Chondrocyte (in vitro differentiated cells): ENCODE measurements around the gene COA6. TPM values are rescaled to one million over a fixed set of nuclear protein-coding genes. Genes with fewer than 3 reads are reported as not detected.
A peak's percentile ranks its signal among the peaks of the same experiment; 100 is the strongest.

Source experiments
- DNase-seq: peaks from one replicate; pipeline ENCODE4 v3.0.0; 2021; ENCODE audit warnings: mixed read lengths, low spot score
- H3K27ac Mint-ChIP-seq: one replicate; pipeline ENCODE4 v1.8.0; 2021; ENCODE audit warnings: mild to moderate bottlenecking, moderate library complexity, mixed read lengths; ENCODE audit not compliant: unreplicated experiment
- H3K27me3 Mint-ChIP-seq: 2 replicates; pipeline ENCODE4 v1.8.0; 2021; ENCODE audit warnings: low read depth, mixed read lengths
- H3K36me3 Mint-ChIP-seq: 2 replicates; pipeline ENCODE4 v1.8.0; 2021; ENCODE audit warnings: low read depth, mixed read lengths
- H3K4me1 Mint-ChIP-seq: 2 replicates; pipeline ENCODE4 v1.8.0; 2021; ENCODE audit warnings: low read depth, mild to moderate bottlenecking, mixed read lengths
- H3K4me3 Mint-ChIP-seq: one replicate; pipeline ENCODE4 v1.8.0; 2021; ENCODE audit warnings: mild to moderate bottlenecking, moderate library complexity, mixed read lengths; ENCODE audit not compliant: unreplicated experiment
- H3K9me3 Mint-ChIP-seq: 2 replicates; pipeline ENCODE4 v1.8.0; 2021; ENCODE audit warnings: low read depth, mixed read lengths
- total RNA-seq: library from RNA; stranded (reverse); gene quantifications from 3 replicates; pipeline ENCODE4 v1.2.1, GENCODE V29; 2021
- TF ChIP-seq, protein P1 (sequence below): fragments of 200-600 bp; sonication (generic); IDR thresholded peaks from 2 replicates; pipeline ENCODE4 v1.5.0; 2021; ENCODE audit warnings: antibody characterized with exemption, mild to moderate bottlenecking, moderate library complexity

Gene COA6
- total RNA-seq, 1 donor from 2014 or later = 16.1 TPM

DNA sequence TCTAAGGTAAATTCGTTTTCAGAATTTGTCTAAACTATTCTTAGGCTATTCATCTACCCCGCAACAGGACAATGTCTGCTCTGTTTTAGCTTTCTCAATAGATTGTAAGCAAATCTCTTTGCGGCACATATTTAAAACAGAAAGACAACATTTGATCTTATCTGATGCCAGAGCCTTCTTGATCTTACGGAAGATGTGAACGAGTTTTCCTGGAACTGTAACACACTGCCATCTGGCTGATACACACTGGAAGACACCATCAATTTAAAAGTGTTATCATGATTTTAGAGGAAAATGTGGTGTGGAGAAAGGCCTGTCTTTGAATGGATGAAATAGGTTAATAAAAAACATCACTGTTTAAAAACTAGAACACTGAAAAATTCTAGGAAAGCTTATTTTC, 36.1 kb downstream of the COA6 start:
- Mint-ChIP-seq H3K27me3 (no peaks in the 10 kb centered on the region), H3K4me3 (no peak overlapping the region), H3K27ac (no peak overlapping the region), H3K4me1 (no peaks in the 10 kb centered on the region), H3K9me3 (no peaks in the 10 kb centered on the region), H3K36me3 (peaks cover 12% of the 10 kb centered on the region)
- no peak for DNase-seq
- TF ChIP-seq, protein P1, sequence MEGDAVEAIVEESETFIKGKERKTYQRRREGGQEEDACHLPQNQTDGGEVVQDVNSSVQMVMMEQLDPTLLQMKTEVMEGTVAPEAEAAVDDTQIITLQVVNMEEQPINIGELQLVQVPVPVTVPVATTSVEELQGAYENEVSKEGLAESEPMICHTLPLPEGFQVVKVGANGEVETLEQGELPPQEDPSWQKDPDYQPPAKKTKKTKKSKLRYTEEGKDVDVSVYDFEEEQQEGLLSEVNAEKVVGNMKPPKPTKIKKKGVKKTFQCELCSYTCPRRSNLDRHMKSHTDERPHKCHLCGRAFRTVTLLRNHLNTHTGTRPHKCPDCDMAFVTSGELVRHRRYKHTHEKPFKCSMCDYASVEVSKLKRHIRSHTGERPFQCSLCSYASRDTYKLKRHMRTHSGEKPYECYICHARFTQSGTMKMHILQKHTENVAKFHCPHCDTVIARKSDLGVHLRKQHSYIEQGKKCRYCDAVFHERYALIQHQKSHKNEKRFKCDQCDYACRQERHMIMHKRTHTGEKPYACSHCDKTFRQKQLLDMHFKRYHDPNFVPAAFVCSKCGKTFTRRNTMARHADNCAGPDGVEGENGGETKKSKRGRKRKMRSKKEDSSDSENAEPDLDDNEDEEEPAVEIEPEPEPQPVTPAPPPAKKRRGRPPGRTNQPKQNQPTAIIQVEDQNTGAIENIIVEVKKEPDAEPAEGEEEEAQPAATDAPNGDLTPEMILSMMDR = peak; percentile 33

DNA sequence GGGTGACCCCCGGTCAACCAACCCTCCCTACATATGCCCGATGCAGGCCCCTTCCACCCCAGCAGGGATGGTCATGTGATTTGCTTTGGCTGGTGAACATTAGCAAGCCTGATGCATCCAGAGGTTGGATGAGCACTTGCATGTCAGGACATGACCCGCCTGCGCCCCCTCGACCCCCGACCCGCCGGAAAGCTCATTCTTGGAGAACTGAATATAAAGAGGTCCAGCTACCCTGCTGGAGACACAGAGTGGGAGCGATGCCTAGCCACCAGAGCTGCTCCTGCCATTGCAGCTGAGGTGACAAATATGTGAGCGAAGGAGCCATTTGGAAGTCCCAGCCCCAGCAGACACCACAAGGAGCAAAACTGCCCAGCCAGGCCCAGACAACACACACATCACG, 39.6 kb downstream of the COA6 start:
- Mint-ChIP-seq H3K9me3 (no peaks in the 10 kb centered on the region), H3K36me3 (peaks cover 15% of the 10 kb centered on the region), H3K27ac (no peak overlapping the region), H3K4me3 (no peak overlapping the region), H3K4me1 (no peaks in the 10 kb centered on the region), H3K27me3 (no peaks in the 10 kb centered on the region)
- TF ChIP-seq, protein P1 = no peak
- DNase-seq = no peak

DNA sequence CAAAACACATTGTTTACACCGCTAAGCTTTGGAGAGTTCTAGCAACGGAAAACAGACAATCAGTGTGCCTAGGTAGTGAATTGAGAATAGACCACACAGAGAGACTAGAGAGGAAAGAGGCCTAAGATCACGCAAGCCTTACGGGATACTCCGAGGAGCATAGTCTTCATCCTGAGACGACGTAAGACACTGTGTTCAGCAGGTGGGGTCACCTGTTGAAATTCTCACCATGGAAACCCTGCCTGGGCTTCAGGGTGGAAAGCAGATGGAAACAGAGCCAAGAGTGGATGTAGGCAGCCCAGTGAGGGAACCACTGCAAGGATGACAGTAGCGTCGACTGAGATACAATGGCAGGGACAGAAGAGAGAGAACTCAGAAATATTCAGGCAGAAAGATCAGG, 40.2 kb downstream of the COA6 start:
- TF ChIP-seq, protein P1 = no peak
- Mint-ChIP-seq H3K4me1 (no peaks in the 10 kb centered on the region), H3K9me3 (no peaks in the 10 kb centered on the region), H3K36me3 (peaks cover 16% of the 10 kb centered on the region), H3K27me3 (no peaks in the 10 kb centered on the region), H3K27ac (no peak overlapping the region), H3K4me3 (no peak overlapping the region)
- DNase-seq = no peak

DNA sequence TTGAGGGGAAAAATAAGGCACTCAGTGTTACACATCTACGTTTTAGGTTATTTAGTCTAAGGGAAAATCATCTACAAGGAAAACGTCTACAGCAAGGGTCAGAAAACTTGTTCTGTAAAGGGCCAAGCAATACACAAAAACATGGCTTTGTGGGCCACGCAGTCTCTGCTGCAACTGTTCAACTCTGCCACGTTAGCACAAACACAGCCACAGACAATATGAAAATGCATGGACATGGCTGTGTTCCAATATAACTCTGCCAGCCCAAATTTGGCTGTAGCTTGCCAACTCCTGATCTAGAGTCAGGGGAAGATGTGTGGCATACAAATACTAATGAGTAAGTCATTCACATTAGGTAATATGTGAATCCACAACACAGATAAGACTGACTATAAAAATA, 40.7 kb downstream of the COA6 start:
- H3K27ac Mint-ChIP-seq = no peak overlapping the region
- no peaks in the 10 kb centered on the region for H3K4me1 Mint-ChIP-seq
- peaks cover 15% of the 10 kb centered on the region for H3K36me3 Mint-ChIP-seq
- no peak overlapping the region for H3K4me3 Mint-ChIP-seq
- TF ChIP-seq, protein P1 = no peak
- no peaks in the 10 kb centered on the region for H3K27me3 Mint-ChIP-seq
- no peak for DNase-seq
- no peaks in the 10 kb centered on the region for H3K9me3 Mint-ChIP-seq

DNA sequence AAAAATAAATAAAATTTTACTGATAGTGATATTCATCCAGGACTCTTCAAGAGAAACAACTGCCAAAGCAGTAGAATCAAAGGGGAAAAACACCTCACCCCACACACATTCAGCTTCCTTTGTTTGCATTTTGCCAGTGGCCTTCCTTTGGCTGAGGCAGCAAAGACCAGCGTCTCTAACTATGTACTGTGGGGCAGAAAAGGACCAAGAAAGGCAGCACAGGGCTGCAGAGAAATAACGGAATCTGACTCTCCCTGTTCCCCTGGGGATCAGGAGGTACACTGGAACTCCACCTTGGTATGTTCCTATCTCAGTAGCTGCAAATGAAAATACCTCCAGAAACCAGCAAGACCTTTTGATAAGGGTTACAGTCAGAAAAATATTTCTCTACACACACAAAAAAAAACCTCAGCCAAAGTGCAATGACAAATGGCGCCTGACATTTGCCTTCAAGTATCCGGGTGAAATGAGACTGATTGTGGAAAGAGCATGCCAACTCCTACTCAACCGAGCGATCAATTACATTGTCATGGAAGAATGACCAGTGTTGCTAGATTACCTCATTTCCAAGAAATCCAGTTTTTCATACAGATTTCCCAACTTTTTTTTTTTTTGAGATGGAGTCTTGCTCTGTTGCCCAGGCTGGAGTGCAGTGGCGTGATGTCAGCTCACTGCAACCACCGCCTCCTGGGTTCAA, 54.8 kb downstream of the COA6 start:
- H3K4me3 Mint-ChIP-seq = no peak overlapping the region
- DNase-seq = no peak
- no peaks in the 10 kb centered on the region for H3K27me3 Mint-ChIP-seq
- no peak overlapping the region for H3K27ac Mint-ChIP-seq
- H3K9me3 Mint-ChIP-seq = no peaks in the 10 kb centered on the region
- TF ChIP-seq, protein P1 = no peak
- peaks cover 25% of the 10 kb centered on the region for H3K36me3 Mint-ChIP-seq
- H3K4me1 Mint-ChIP-seq = no peaks in the 10 kb centered on the region
